HuH-7.5 (cell line): ENCODE data around the gene CADPS.

Source experiments
- DNase-seq: peaks from one replicate; pipeline ENCODE4 v3.0.0; 2011; ENCODE audit warnings: low spot score

The CADPS gene

GRCh38 chr3:62686503-62687294 lies 188.5 kb downstream of the CADPS start:
- no peak for DNase-seq

- DNase-seq: no peak
These were observed 192.4 kb downstream of the CADPS start for GRCh38 chr3:62682826-62683225.

- no peak for DNase-seq
These were observed 195.2 kb downstream of the CADPS start for GRCh38 chr3:62679988-62680387.

- DNase-seq: no peak
These were observed 196.4 kb downstream of the CADPS start for GRCh38 chr3:62678841-62679240.

GRCh38 chr3:62677926-62678325 lies 197.3 kb downstream of the CADPS start:
- no peak for DNase-seq

GRCh38 chr3:62676689-62677271 lies 198.4 kb downstream of the CADPS start:
- no peak for DNase-seq

GRCh38 chr3:62675492-62675891 lies 199.7 kb downstream of the CADPS start:
- DNase-seq: no peak

GRCh38 chr3:62672988-62673313 lies 202.3 kb downstream of the CADPS start:
- DNase-seq: no peak

GRCh38 chr3:62672270-62672987 lies 202.8 kb downstream of the CADPS start:
- DNase-seq: no peak

- DNase-seq: no peak
These were observed 204.9 kb downstream of the CADPS start for GRCh38 chr3:62670351-62670750.

- no peak for DNase-seq
These were observed 206.1 kb downstream of the CADPS start for GRCh38 chr3:62669161-62669560.

GRCh38 chr3:62667714-62668113 lies 207.5 kb downstream of the CADPS start:
- DNase-seq: no peak

- peak; percentile 9 for DNase-seq
These were observed 209.4 kb downstream of the CADPS start for GRCh38 chr3:62665627-62666437.

GRCh38 chr3:62662677-62663076 lies 212.5 kb downstream of the CADPS start:
- DNase-seq: no peak

- no peak for DNase-seq
These were observed 215.6 kb downstream of the CADPS start for GRCh38 chr3:62659660-62660059.

- no peak for DNase-seq
These were observed 219.5 kb downstream of the CADPS start for GRCh38 chr3:62655691-62656063.

- no peak for DNase-seq
These were observed 220.0 kb downstream of the CADPS start for GRCh38 chr3:62655056-62655690.

GRCh38 chr3:62653796-62654195 lies 221.4 kb downstream of the CADPS start:
- no peak for DNase-seq

- DNase-seq: no peak
These were observed 227.5 kb downstream of the CADPS start for GRCh38 chr3:62647711-62648110.

- DNase-seq: no peak
These were observed 230.7 kb downstream of the CADPS start for GRCh38 chr3:62644493-62644892.

GRCh38 chr3:62638316-62638715 lies 236.9 kb downstream of the CADPS start:
- no peak for DNase-seq

GRCh38 chr3:62636235-62636826 lies 238.9 kb downstream of the CADPS start:
- DNase-seq: no peak
